Endodermal cell (in vitro differentiated cells): Measurements from ENCODE around the gene POLR1C. TPM values are rescaled to one million over a fixed set of nuclear protein-coding genes. Genes with fewer than 3 reads are reported as not detected.
"Not testable (repeated sequence)": the region's sequence is repeated elsewhere in the genome, so short reads cannot be mapped to it uniquely, and the experiment has no call there.

Experiments used
- DNase-seq: peaks from one replicate; pipeline ENCODE4 v3.0.0-alpha.2; 2017
- H3K27ac ChIP-seq: 2 replicates; pipeline ENCODE4 v1.5.1; 2013; ENCODE audit warnings: mild to moderate bottlenecking, low read depth, low read length, moderate library complexity
- H3K27me3 ChIP-seq: 2 replicates; pipeline ENCODE4 v1.6.1; 2013; ENCODE audit warnings: mild to moderate bottlenecking, low read length, moderate library complexity; ENCODE audit not compliant: insufficient read depth, control insufficient read depth, poor library complexity, severe bottlenecking
- H3K36me3 ChIP-seq: 2 replicates; pipeline ENCODE4 v1.7.0; 2013; ENCODE audit warnings: mild to moderate bottlenecking, low read length, moderate library complexity; ENCODE audit not compliant: control insufficient read depth, insufficient read depth
- H3K4me1 ChIP-seq: one replicate; pipeline ENCODE4 v1.7.0; 2013; ENCODE audit warnings: low read length; ENCODE audit not compliant: control insufficient read depth, insufficient read depth
- H3K4me3 ChIP-seq: 2 replicates; pipeline ENCODE4 v1.5.1; 2013; ENCODE audit warnings: mild to moderate bottlenecking, low read length, moderate library complexity
- H3K9ac ChIP-seq: 2 replicates; pipeline ENCODE4 v1.6.1; 2013; ENCODE audit warnings: mild to moderate bottlenecking, low read length, moderate library complexity; ENCODE audit not compliant: poor library complexity, severe bottlenecking; ENCODE audit errors: extremely low read depth
- H3K9me3 ChIP-seq: 2 replicates; pipeline ENCODE4 v1.6.1; 2013; ENCODE audit warnings: mild to moderate bottlenecking, low read length, moderate library complexity; ENCODE audit not compliant: control insufficient read depth
- H3K27ac Mint-ChIP-seq: 2 replicates; pipeline ENCODE4 v1.8.0; 2020; ENCODE audit warnings: mixed read lengths
- H3K27me3 Mint-ChIP-seq: 2 replicates; pipeline ENCODE4 v1.8.0; 2021; ENCODE audit warnings: mild to moderate bottlenecking, mixed read lengths; ENCODE audit not compliant: insufficient read depth
- H3K36me3 Mint-ChIP-seq: 2 replicates; pipeline ENCODE4 v1.8.0; 2020; ENCODE audit warnings: low read depth, mixed read lengths
- H3K4me1 Mint-ChIP-seq: 2 replicates; pipeline ENCODE4 v1.8.0; 2020; ENCODE audit warnings: mixed read lengths
- H3K4me3 Mint-ChIP-seq: 2 replicates; pipeline ENCODE4 v1.8.0; 2020; ENCODE audit warnings: mild to moderate bottlenecking, moderate library complexity, mixed read lengths
- H3K9me3 Mint-ChIP-seq: 2 replicates; pipeline ENCODE4 v1.8.0; 2020; ENCODE audit warnings: mild to moderate bottlenecking, mixed read lengths
- WGBS, 2 experiments: methylation state at CpG; one replicate each; pipeline versions ENCODE4 v1.1.5 to v1.1.7; 2013; ENCODE audit warnings: missing lambda C conversion rate in 2 of 2, mixed read lengths in 1 of 2; ENCODE audit not compliant: insufficient coverage in 1 of 2, insufficient read length in 1 of 2; 5-methylcytosine and 5-hydroxymethylcytosine counted together
- total RNA-seq, 2 donors: library from RNA; stranded (reverse); fragmentation: NEBNext Ultra II Directional in 1 of 2; extraction: Animal tissue kit (Norgen Biotek cat#: 25700) in 1 of 2; gene quantifications; 2 replicates in 1 of 2; 3 replicates in 1 of 2; pipeline ENCODE4 v1.2.1, GENCODE V29; 2021
- TF ChIP-seq, protein P1 (sequence below): fragments of 200-600 bp; sonication (generic); conservative IDR thresholded peaks from 2 replicates; pipeline ENCODE4 v1.5.0; 2021; ENCODE audit warnings: antibody characterized with exemption, mild to moderate bottlenecking

POLR1C gene
- total RNA-seq, 2 donors from 2014 or later = 37.6 to 44.2 TPM

DNA sequence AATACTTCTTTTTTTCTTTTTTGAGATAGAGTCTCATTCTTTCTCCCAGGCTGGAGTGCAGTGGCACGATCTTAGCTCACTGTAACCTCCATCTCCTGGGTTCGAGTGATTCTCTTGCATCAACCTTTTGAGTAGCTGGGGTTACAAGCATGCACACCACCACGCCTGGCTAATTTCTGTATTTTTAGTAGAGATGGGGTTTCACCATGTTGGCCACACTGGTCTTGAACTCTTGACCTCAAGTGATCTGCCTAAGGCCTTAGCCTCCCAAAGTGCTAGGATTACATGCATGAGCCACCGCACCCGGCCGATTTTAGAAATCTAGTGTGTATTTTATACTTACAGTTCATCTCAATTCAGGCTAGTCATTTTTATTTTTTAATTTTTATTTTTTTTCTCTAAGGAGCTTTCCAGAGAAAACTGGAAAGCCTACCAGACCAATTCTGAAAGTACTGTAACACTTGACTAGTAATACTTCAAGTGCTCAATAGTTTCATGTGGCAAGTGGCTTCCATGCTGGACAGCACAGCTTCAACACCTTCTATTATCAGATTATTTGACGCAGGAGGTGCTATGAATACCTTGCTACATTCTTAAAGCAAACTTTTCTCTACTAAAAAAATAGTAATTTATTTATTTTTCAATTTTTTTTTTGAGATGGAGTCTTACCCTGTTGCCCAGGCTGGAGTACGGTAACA, 25.0 kb downstream of the POLR1C start:
- H3K9me3 Mint-ChIP-seq = no peaks in the 10 kb centered on the region
- Histone ChIP-seq H3K4me1 (no peaks in the 10 kb centered on the region), H3K27me3 (no peaks in the 10 kb centered on the region), H3K27ac (no peak overlapping the region), H3K4me3 (no peak overlapping the region), H3K9me3 (no peaks in the 10 kb centered on the region), H3K9ac (no peak overlapping the region), H3K36me3 (peaks cover 69% of the 10 kb centered on the region)
- H3K4me3 Mint-ChIP-seq = no peak overlapping the region
- TF ChIP-seq, protein P1, sequence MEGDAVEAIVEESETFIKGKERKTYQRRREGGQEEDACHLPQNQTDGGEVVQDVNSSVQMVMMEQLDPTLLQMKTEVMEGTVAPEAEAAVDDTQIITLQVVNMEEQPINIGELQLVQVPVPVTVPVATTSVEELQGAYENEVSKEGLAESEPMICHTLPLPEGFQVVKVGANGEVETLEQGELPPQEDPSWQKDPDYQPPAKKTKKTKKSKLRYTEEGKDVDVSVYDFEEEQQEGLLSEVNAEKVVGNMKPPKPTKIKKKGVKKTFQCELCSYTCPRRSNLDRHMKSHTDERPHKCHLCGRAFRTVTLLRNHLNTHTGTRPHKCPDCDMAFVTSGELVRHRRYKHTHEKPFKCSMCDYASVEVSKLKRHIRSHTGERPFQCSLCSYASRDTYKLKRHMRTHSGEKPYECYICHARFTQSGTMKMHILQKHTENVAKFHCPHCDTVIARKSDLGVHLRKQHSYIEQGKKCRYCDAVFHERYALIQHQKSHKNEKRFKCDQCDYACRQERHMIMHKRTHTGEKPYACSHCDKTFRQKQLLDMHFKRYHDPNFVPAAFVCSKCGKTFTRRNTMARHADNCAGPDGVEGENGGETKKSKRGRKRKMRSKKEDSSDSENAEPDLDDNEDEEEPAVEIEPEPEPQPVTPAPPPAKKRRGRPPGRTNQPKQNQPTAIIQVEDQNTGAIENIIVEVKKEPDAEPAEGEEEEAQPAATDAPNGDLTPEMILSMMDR = no peak
- H3K27ac Mint-ChIP-seq = no peak overlapping the region
- H3K4me1 Mint-ChIP-seq = no peaks in the 10 kb centered on the region
- WGBS, 2 experiments = 94 to 96% methylated on average over 3 to 8 of the region's 8 CpGs
- H3K36me3 Mint-ChIP-seq = peaks cover 69% of the 10 kb centered on the region
- no peaks in the 10 kb centered on the region for H3K27me3 Mint-ChIP-seq
- no peak for DNase-seq

DNA sequence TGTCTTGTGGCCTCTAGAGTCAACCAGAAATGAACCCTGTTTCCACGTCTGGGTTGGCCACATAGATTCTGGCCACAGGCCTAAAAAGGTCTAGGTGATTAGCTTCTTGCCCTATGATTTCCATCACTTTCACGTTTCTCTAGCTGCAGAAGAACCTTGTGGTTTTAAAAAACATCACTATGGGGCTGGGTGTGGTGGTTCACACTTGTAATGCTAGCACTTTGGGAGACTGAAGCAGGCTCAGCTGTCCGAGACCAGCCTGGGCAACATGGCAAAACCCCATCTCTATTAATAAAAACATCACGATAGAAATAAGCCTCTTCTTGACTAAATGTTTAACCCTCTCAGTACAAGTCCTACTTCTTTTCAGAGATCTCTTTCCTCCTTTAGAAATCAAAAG, 27.6 kb downstream of the POLR1C start:
- H3K4me3 Mint-ChIP-seq = no peak overlapping the region
- H3K27ac Mint-ChIP-seq = no peak overlapping the region
- H3K4me1 Mint-ChIP-seq = no peaks in the 10 kb centered on the region
- WGBS, 2 experiments = 92% methylated on average over 2 to 4 of the region's 4 CpGs
- TF ChIP-seq, protein P1 = no peak
- Histone ChIP-seq H3K4me3 (no peak overlapping the region), H3K4me1 (no peaks in the 10 kb centered on the region), H3K27me3 (no peaks in the 10 kb centered on the region), H3K9me3 (no peaks in the 10 kb centered on the region), H3K36me3 (peaks cover 78% of the 10 kb centered on the region), H3K27ac (no peak overlapping the region), H3K9ac (no peak overlapping the region)
- no peak for DNase-seq
- no peaks in the 10 kb centered on the region for H3K9me3 Mint-ChIP-seq
- H3K27me3 Mint-ChIP-seq = no peaks in the 10 kb centered on the region
- H3K36me3 Mint-ChIP-seq = peaks cover 70% of the 10 kb centered on the region

GRCh38 chr6:43547222-43547621, 30.3 kb downstream of the POLR1C start:
- peaks cover 79% of the 10 kb centered on the region for H3K36me3 Mint-ChIP-seq
- no peak overlapping the region for H3K4me3 Mint-ChIP-seq
- H3K27me3 Mint-ChIP-seq = no peaks in the 10 kb centered on the region
- no peak overlapping the region for H3K9ac ChIP-seq
- WGBS, 2 experiments = 83 to 98% methylated on average over 1 to 3 of the region's 3 CpGs
- no peaks in the 10 kb centered on the region for H3K4me1 ChIP-seq
- no peak overlapping the region for H3K27ac ChIP-seq
- peaks cover 89% of the 10 kb centered on the region for H3K36me3 ChIP-seq
- no peak overlapping the region for H3K27ac Mint-ChIP-seq
- no peaks in the 10 kb centered on the region for H3K9me3 Mint-ChIP-seq
- no peaks in the 10 kb centered on the region for H3K4me1 Mint-ChIP-seq
- no peaks in the 10 kb centered on the region for H3K27me3 ChIP-seq
- TF ChIP-seq, protein P1 = no peak
- no peaks in the 10 kb centered on the region for H3K9me3 ChIP-seq
- no peak overlapping the region for H3K4me3 ChIP-seq
- no peak for DNase-seq

DNA sequence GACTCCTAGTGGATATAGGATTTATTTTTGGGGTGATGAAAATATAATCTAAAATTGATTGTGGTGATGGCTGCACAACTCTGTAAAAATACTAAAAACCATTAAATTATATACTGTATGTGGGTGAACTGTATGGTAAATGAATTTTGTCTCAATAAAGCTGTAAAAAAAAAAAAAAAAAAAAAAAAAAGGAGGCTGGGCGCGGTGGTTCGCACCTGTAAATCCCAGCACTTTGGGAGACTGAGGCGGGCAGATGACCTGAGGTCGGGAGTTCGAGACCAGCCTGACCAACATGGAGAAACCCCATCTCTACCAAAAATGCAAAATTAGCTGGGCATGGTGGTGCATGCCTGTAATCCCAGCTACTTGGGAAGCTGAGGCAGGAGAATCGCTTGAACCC, 40.7 kb downstream of the POLR1C start:
- H3K36me3 ChIP-seq = peaks cover 92% of the 10 kb centered on the region
- H3K4me3 Mint-ChIP-seq, H3K9ac ChIP-seq, H3K27me3 Mint-ChIP-seq, H3K27me3 ChIP-seq, H3K9me3 Mint-ChIP-seq, H3K9me3 ChIP-seq, H3K27ac Mint-ChIP-seq, DNase-seq, H3K4me1 Mint-ChIP-seq, H3K27ac ChIP-seq, H3K4me3 ChIP-seq, H3K4me1 ChIP-seq: not testable (repeated sequence)
- H3K36me3 Mint-ChIP-seq = peaks cover 83% of the 10 kb centered on the region
- WGBS, 2 experiments = 84% methylated on average over 7 of the region's 7 CpGs; no CpG with 5 or more reads in 1 of the 2 experiments
